HepG2 (cell line): ENCODE data around the gene ZDHHC19. TPM values are rescaled to one million over a fixed set of nuclear protein-coding genes. Genes with fewer than 3 reads are reported as not detected.

Source experiments
- ATAC-seq: fragments of 200-7000 bp; cut with Tn5 transposase; 3 replicates; pipeline ENCODE4 v1.9.1; 2020; ENCODE audit warnings: mild to moderate bottlenecking, moderate library complexity
- BruUV-seq: library from RNA; stranded (reverse); fragments of 400-500 nt; replicated peaks from 2 replicates; lab custom pipeline; 2021; lab: Mats Ljungman, UMichigan
- CTCF ChIA-PET: fragments of 300-600 bp; formaldehyde crosslinking; extraction: SDS; loops from one replicate; lab custom pipeline; 2021; ENCODE audit warnings: low total read pairs, inconsistent platforms, low intra/inter-chr PET ratio; lab: Yijun Ruan, JAX
- POLR2A ChIA-PET: fragments of 350-600 bp; sonication (Branson Sonifier 250); formaldehyde crosslinking; loops from one replicate; lab custom pipeline; 2020; ENCODE audit warnings: antibody characterized with exemption, inconsistent platforms; lab: Yijun Ruan, JAX
- DNase-seq: peaks from one replicate; pipeline ENCODE4 v3.0.0-alpha.2; 2015; ENCODE audit warnings: low spot score
- FAIRE-seq: peaks from 3 replicates; lab custom pipeline; 2011; peaks lifted over from hg19 to GRCh38; lab: Jason Lieb, UNC
- H2AFZ ChIP-seq: one replicate; pipeline ENCODE4 v1.6.1; 2011; ENCODE audit warnings: low read length, inconsistent platforms
- H3K27ac ChIP-seq: fragments of 300-600 bp; 3 replicates; pipeline ENCODE4 v1.8.0; 2011; ENCODE audit warnings: mixed run types, mild to moderate bottlenecking, mixed read lengths, low read length, inconsistent platforms; ENCODE audit not compliant: insufficient read depth; ENCODE audit errors: extremely low read length
- H3K27me3 ChIP-seq, 2 experiments: fragments of 200-600 bp in 1 of 2; 2 replicates in 1 of 2; 3 replicates in 1 of 2; pipeline versions ENCODE4 v1.6.0 to v1.8.0; 2011; ENCODE audit warnings: low read length in 2 of 2, mild to moderate bottlenecking in 2 of 2, moderate library complexity in 2 of 2, inconsistent platforms in 1 of 2; ENCODE audit not compliant: insufficient read depth in 2 of 2, control insufficient read depth in 1 of 2
- H3K36me3 ChIP-seq, 2 experiments: fragments of 200-600 bp in 1 of 2; replicated peaks in 1 of 2; 2 replicates in 1 of 2; 3 replicates in 1 of 2; pipeline versions ENCODE4 v1.5.1 to v1.8.0; 2011; ENCODE audit warnings: low read length in 2 of 2, inconsistent platforms in 1 of 2; ENCODE audit not compliant: insufficient read depth in 2 of 2, control insufficient read depth in 1 of 2
- H3K4me1 ChIP-seq: 2 replicates; pipeline ENCODE4 v1.5.1; 2012; ENCODE audit warnings: low read length, inconsistent platforms; ENCODE audit not compliant: insufficient read depth
- H3K4me2 ChIP-seq: 2 replicates; pipeline ENCODE4 v1.6.0; 2011; ENCODE audit warnings: low read depth, low read length, inconsistent platforms
- H3K4me3 ChIP-seq, 3 experiments: fragments of 200-600 bp in 1 of 3; sonication (generic), shearing (Covaris generic) in 1 of 3; replicated peaks in 1 of 3; 2 replicates each; pipeline ENCODE4 v1.5.1; 2011 to 2016; ENCODE audit warnings: low read length in 3 of 3, inconsistent platforms in 2 of 3, low read depth in 2 of 3, mild to moderate bottlenecking in 2 of 3, control low read depth in 1 of 3, mixed read lengths in 1 of 3; ENCODE audit not compliant: insufficient read depth in 1 of 3
- H3K79me2 ChIP-seq: one replicate; pipeline ENCODE4 v1.6.1; 2011; ENCODE audit warnings: low read length, inconsistent platforms; ENCODE audit not compliant: insufficient read depth
- H3K9ac ChIP-seq: 2 replicates; pipeline ENCODE4 v1.6.0; 2011; ENCODE audit warnings: mild to moderate bottlenecking, low read depth, low read length, inconsistent platforms; ENCODE audit not compliant: insufficient read depth
- H3K9me3 ChIP-seq: 2 replicates; pipeline ENCODE4 v1.5.1; 2012; ENCODE audit warnings: mild to moderate bottlenecking, low read length
- H4K20me1 ChIP-seq: 2 replicates; pipeline ENCODE4 v1.6.0; 2011; ENCODE audit warnings: inconsistent platforms, mild to moderate bottlenecking, low read length, moderate library complexity; ENCODE audit not compliant: insufficient read depth
- GATA4 ChIP-seq: sonication (generic); IDR thresholded peaks from 2 replicates; pipeline ENCODE4 v1.6.1; 2016; ENCODE audit warnings: antibody characterized with exemption, low read depth, borderline replicate concordance
- NPAS2 ChIP-seq: sonication (generic); formaldehyde crosslinking; IDR thresholded peaks from 2 replicates; pipeline ENCODE4 v1.8.0; 2022; ENCODE audit warnings: mild to moderate bottlenecking, missing genetic modification reagents, borderline replicate concordance
- RNF2 ChIP-seq: fragments of 450-650 bp; conservative IDR thresholded peaks from 2 replicates; pipeline ENCODE4 v1.6.1; 2016; ENCODE audit warnings: low read depth
- SMARCE1 ChIP-seq: fragments of 450-650 bp; IDR thresholded peaks from 2 replicates; pipeline ENCODE4 v1.6.1; 2017; ENCODE audit warnings: borderline replicate concordance
- SRY ChIP-seq: sonication (generic); formaldehyde crosslinking; IDR thresholded peaks from 2 replicates; pipeline ENCODE4 v1.8.0; 2022; ENCODE audit warnings: mild to moderate bottlenecking, missing genetic modification reagents
- ZNF121 ChIP-seq: sonication (generic); formaldehyde crosslinking; IDR thresholded peaks from 2 replicates; pipeline ENCODE4 v1.5.0; 2020; ENCODE audit warnings: mild to moderate bottlenecking, missing genetic modification reagents
- WGBS: methylation state at CpG from one replicate; pipeline ENCODE4 v1.1.6; 2017; ENCODE audit warnings: low lambda C conversion rate; 5-methylcytosine and 5-hydroxymethylcytosine counted together
- in situ Hi-C: cut with HindIII; loops from 2 replicates; pipeline ENCODE4 v1.10.0; 2017; ENCODE audit warnings: low pct_unique_long_range_greater_than_20kb; ENCODE audit not compliant: extremely low pct_ligation_motif_present
- intact Hi-C: fragments of 100-400 bp; cut with micrococcal nuclease; formaldehyde crosslinking; loops from one replicate; pipeline ENCODE4 v1.10.0; 2022; ENCODE audit not compliant: unreplicated experiment
- polyA plus RNA-seq, 8 experiments: library from polyadenylated mRNA; depleted of rRNA in 3 of 8; stranded (reverse) in 7 of 8; unstranded in 1 of 8; fragments of >200 nt; fragmentation: Illumina TruSeq in 4 of 8; extraction: Trizol in 4 of 8; gene quantifications; 2 replicates each; pipeline versions ENCODE4 v1.2.1 to v1.2.3, GENCODE V29; 2011 to 2016; ENCODE audit warnings: low read depth in 4 of 8, missing spikeins in 1 of 8, mixed read lengths in 1 of 8; ENCODE audit not compliant: insufficient read depth in 1 of 8
- total RNA-seq, 5 experiments: library from RNA; depleted of rRNA; stranded (reverse); fragments of >200 nt; fragmentation: Illumina TruSeq; extraction: Trizol; gene quantifications; 2 replicates each; pipeline ENCODE4 v1.2.3, GENCODE V29; 2016; ENCODE audit warnings: low read depth in 1 of 5
- TF ChIP-seq, protein P1 (sequence below): sonication (generic); formaldehyde crosslinking; IDR thresholded peaks from 2 replicates; pipeline ENCODE4 v1.9.0; 2022; ENCODE audit warnings: missing genetic modification reagents, mild to moderate bottlenecking, borderline replicate concordance
- TF ChIP-seq, protein P2 (sequence below): sonication (generic); formaldehyde crosslinking; IDR thresholded peaks from 2 replicates; pipeline ENCODE4 v1.9.0; 2021; ENCODE audit warnings: missing genetic modification reagents, borderline replicate concordance
- TF ChIP-seq, protein P3 (sequence below): sonication (generic); formaldehyde crosslinking; IDR thresholded peaks from 2 replicates; pipeline ENCODE4 v1.4.0; 2020; ENCODE audit warnings: missing genetic modification reagents, mild to moderate bottlenecking, borderline replicate concordance

The ZDHHC19 gene
- total and polyA plus RNA-seq, 2 of the 13 experiments (the other 11 are each of a cell fraction or from before 2014, with no cell fraction given): 0.22 to 0.53 TPM

DNA sequence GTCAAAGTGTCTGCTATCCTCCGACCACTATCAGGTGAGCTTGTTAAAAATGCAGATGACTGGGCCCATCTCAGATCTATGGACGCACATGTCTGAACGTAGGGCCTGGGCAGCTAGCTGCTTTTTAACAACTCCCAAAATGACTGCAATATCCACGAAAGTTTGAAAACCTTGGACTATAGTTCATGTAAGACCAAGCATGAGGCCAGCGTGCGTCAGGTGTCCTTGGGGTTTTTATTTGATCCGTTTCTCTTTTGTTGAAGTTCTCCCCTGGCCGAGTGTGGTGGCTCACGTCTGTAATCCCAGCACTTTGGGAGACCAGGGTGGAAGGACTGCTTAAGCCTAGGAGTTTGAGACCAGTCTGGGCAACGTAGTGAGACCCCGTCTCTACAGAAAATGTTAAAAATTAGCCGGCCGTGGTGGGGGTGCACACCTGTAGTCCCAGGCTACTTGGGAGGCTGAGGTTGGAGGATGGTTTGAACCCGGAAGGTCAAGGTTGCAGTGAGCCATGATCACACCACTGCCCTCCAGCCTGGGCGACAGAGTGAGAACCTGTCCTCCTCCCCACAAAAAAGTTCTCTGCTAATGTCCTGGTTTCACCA is 14.7 kb upstream of the ZDHHC19 start (continued):
- TF ChIP-seq, protein P1, sequence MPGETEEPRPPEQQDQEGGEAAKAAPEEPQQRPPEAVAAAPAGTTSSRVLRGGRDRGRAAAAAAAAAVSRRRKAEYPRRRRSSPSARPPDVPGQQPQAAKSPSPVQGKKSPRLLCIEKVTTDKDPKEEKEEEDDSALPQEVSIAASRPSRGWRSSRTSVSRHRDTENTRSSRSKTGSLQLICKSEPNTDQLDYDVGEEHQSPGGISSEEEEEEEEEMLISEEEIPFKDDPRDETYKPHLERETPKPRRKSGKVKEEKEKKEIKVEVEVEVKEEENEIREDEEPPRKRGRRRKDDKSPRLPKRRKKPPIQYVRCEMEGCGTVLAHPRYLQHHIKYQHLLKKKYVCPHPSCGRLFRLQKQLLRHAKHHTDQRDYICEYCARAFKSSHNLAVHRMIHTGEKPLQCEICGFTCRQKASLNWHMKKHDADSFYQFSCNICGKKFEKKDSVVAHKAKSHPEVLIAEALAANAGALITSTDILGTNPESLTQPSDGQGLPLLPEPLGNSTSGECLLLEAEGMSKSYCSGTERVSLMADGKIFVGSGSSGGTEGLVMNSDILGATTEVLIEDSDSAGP (CRISPR knock-in tag): no peak
- no peak for TF ChIP-seq RNF2

DNA sequence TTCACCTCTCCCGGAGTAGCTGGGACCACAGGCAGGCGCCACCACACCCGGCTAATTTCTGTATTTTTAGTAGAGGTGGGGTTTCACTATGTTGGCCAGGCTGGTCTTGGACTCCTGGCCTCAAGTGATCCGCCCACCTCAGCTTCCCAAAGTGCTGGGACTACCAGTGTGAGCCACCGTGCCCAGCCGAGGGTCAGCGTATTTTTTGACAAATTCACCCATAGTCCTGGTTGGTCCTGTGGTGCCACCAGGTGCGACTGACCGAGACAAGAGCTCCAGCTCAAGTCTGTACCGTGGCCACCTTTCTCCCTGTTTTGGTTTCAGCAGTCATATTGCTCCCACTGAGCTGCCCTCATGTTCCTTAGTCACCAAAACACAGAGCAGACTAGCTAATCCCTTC is 13.9 kb upstream of the ZDHHC19 start:
- TF ChIP-seq ZNF121 (CRISPR knock-in tag): peak; percentile 53; the same call in 1 of the 2 replicates
- TF ChIP-seq NPAS2: no peak
- TF ChIP-seq, protein P2, sequence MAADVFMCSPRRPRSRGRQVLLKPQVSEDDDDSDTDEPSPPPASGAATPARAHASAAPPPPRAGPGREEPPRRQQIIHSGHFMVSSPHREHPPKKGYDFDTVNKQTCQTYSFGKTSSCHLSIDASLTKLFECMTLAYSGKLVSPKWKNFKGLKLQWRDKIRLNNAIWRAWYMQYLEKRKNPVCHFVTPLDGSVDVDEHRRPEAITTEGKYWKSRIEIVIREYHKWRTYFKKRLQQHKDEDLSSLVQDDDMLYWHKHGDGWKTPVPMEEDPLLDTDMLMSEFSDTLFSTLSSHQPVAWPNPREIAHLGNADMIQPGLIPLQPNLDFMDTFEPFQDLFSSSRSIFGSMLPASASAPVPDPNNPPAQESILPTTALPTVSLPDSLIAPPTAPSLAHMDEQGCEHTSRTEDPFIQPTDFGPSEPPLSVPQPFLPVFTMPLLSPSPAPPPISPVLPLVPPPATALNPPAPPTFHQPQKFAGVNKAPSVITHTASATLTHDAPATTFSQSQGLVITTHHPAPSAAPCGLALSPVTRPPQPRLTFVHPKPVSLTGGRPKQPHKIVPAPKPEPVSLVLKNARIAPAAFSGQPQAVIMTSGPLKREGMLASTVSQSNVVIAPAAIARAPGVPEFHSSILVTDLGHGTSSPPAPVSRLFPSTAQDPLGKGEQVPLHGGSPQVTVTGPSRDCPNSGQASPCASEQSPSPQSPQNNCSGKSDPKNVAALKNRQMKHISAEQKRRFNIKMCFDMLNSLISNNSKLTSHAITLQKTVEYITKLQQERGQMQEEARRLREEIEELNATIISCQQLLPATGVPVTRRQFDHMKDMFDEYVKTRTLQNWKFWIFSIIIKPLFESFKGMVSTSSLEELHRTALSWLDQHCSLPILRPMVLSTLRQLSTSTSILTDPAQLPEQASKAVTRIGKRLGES (CRISPR knock-in tag): no peak
- no peak for TF ChIP-seq SRY
- TF ChIP-seq, protein P3, sequence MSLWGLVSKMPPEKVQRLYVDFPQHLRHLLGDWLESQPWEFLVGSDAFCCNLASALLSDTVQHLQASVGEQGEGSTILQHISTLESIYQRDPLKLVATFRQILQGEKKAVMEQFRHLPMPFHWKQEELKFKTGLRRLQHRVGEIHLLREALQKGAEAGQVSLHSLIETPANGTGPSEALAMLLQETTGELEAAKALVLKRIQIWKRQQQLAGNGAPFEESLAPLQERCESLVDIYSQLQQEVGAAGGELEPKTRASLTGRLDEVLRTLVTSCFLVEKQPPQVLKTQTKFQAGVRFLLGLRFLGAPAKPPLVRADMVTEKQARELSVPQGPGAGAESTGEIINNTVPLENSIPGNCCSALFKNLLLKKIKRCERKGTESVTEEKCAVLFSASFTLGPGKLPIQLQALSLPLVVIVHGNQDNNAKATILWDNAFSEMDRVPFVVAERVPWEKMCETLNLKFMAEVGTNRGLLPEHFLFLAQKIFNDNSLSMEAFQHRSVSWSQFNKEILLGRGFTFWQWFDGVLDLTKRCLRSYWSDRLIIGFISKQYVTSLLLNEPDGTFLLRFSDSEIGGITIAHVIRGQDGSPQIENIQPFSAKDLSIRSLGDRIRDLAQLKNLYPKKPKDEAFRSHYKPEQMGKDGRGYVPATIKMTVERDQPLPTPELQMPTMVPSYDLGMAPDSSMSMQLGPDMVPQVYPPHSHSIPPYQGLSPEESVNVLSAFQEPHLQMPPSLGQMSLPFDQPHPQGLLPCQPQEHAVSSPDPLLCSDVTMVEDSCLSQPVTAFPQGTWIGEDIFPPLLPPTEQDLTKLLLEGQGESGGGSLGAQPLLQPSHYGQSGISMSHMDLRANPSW: no peak
- no peak for TF ChIP-seq GATA4
- no peak for TF ChIP-seq SMARCE1
- BruUV-seq: no TSS peak
- Histone ChIP-seq H2AFZ (no peak overlapping the region), H3K36me3 (no peaks in the 10 kb centered on the region; a peak in 1 of 5 replicates), H3K9ac (no peak overlapping the region), H3K4me1 (peaks cover 43% of the 10 kb centered on the region), H3K27me3 (no peaks in the 10 kb centered on the region), H3K4me3 (no peak overlapping the region), H3K4me2 (no peak overlapping the region), H3K79me2 (no peaks in the 10 kb centered on the region), H3K9me3 (no peaks in the 10 kb centered on the region), H4K20me1 (no peaks in the 10 kb centered on the region), H3K27ac (no peak overlapping the region)
- ChIA-PET CTCF (no interaction called here), POLR2A (no interaction called here)
- FAIRE-seq (no peak), DNase-seq (no peak), ATAC-seq (no peak)
- in situ Hi-C loops: no loop called here
- intact Hi-C loops: no loop called here
- 95% methylated on average over 10 of the region's 10 CpGs for WGBS
